Measurements from ENCODE around the gene ILF2.

ILF2 gene

GRCh38 chr1:153628638-153629342 is 42.0 kb downstream of the ILF2 start:
- in situ Hi-C loops (cut with MboI; ENCODE audit: low sequenced_read_pairs) = no loop called here

GRCh38 chr1:153627715-153628626 is 42.8 kb downstream of the ILF2 start, which contains the start of gene S100A1:
S100A1 (plus strand) TSS chr1:153628434; CDS start chr1:153630522, 2,088 bp downstream.
- in situ Hi-C loops (cut with MboI; ENCODE audit: low sequenced_read_pairs) = no loop called here

DNA sequence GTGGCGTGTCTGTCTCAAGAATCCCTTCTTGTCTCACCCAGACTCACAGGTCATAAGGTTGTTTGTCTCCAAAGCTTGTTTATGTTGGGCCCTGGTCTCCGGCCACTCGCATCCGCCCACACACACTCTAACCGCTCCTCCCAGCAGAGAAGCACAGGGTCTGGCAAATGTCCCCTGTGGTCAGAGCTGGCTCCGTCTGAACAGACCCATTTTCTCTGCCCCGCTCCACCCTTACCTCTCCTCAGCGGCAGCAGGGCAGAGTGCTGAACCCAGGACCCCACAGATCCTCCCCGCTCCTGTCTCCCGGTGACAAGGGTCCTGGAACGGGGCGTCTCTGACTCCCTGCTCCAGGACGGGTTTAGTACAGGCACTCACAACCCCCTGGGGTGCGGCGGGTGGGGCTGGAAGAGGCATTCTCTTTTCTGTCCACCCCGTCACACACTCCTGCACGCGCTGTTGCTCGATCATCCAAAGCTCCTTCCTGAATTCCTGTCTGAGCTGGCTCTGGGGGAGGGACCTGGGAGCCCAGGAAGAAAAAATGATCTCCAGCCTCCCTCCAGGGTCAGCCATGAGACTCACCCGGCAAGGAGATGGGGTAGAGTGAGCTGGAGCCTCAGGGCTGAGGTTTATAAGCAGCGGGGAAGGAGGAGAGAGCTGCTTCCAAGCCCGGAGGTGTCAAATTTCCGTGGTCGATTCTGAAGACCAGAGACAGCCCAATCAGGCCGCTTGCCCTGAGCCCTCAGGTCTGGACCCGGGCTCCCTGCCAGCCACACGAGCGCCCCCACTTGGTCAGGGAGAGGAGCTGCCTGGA is 43.7 kb downstream of the ILF2 start, which contains the start of gene S100A13:
Gene S100A13 (minus strand): TSS at position 602 of the 811 bp plus-strand sequence. CDS start 1,033 bp downstream, outside the sequence.
- in situ Hi-C loops (cut with MboI; ENCODE audit: low sequenced_read_pairs) = no loop called here

DNA sequence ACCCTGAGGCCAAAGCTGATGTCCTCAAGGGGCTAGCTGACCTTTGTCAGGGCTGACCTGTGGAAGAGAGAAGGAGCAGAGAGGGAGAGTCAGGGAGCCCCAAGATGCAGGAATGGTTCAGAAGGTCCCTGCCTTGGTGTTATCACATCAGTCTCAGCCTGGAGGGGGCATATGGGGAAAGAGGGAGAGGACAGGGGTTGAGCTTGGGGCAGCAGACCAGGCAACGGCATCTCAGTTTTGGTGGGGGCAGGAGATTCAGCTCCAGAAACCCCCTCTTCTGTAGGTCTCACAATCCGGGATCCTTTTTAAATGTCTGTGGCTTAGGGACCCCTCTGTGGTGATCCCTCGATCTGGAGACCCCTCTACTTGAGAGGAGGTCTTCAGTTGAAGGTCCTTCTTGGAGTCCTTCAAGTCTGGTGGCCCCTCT is 44.3 kb downstream of the ILF2 start:
- in situ Hi-C loops (cut with MboI; ENCODE audit: low sequenced_read_pairs) = no loop called here

DNA sequence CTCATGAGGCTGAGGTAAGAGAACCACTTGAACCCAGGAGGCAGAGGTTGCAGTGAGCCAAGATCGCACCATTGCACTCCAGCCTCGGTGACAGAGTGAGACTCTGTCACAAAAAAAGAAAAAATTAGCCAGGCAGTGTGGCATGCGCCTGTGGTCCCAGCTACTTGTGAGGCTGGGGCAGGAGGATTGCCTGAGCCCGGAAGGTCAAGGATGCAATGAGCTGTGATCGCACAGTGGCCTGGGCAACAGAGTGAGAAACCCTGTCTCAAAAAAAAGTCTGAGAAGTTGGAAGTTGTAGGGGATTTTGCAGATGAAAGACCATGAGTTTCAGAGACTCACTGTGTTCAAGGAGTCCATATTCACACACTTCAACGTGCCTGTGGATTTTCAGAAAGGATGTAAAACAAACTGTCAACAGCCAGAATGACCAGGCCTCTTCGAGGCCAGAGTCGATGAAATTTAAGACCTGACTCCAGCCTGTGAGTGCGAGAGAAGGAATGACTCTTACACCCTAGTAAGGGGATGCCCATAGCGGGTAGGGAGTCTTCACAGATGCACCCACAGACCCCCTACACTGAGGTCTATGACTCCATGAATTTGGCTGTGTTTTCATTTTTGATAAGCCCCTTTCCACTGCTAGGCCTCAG is 45.7 kb downstream of the ILF2 start:
- in situ Hi-C loops (cut with MboI; ENCODE audit: low sequenced_read_pairs) = no loop called here

- in situ Hi-C loops (cut with MboI; ENCODE audit: low sequenced_read_pairs) = no loop called here
Measured at GRCh38 chr1:153623101-153623500, 47.7 kb downstream of the ILF2 start.

DNA sequence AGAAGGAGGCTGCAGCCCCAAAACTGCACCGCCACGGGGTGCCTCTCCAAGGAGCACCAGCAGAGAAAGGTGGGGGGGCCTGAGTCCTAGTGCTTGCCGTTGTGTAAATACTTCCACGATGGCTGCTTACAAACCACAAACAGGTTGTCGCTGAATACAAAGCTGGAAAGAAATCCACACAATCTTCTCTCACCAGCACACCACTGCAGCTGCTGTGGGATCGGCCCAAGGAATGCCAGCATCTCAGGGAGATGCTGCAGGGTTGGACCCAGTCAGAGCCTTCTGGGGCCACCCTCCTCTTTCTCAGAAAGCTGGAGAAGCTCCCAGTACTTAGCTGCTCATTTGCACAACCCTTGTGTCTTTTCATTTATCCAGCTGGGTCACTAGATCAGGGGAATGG is 51.6 kb downstream of the ILF2 start:
- in situ Hi-C loops (cut with MboI; ENCODE audit: low sequenced_read_pairs) = no loop called here

DNA sequence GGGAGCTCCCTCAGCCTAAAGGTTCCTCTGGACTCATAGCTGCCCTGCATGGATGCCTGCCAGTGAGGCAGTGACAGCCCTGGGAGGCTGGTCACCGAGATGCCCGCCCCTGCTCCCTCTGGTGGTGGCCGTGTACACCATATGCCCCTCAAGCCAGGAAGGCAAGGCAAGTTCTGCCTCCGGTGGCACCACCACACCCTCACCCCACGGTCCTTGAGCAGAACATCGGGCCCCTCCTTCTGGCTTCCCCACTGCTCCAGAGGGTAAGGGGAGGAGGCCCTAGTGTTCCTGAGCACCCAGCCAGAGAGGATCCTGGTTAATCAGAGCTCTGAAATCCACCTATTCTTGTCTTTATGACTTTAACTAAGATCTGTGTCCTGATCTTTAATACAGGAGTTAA is 53.1 kb downstream of the ILF2 start:
- in situ Hi-C loops (cut with MboI; ENCODE audit: low sequenced_read_pairs) = no loop called here

DNA sequence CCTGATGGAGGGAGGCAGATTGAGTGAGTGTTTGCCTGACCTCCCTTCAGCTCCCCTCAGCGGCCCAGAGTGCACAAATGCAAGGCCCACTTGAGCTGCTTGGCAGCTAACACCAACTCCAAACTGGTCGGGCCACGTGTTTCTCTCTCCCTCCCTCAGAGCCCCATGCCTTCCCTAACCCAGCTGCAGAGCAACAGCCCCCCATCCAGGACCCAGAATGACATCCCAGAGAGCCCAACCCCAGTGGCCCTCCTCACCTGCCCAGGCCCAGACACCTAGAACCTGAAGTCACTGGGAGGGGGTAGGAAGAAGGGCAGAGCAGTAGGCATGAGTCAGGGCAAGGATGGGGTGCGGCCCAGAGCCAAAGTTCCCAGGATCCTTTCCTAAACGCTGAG is 53.9 kb downstream of the ILF2 start:
- in situ Hi-C loops (cut with MboI; ENCODE audit: low sequenced_read_pairs) = no loop called here

- in situ Hi-C loops (cut with MboI; ENCODE audit: low sequenced_read_pairs) = no loop called here
Measured at GRCh38 chr1:153616144-153616916, 54.5 kb downstream of the ILF2 start, which contains the start of gene S100A14. S100A14 (minus strand) TSS chr1:153616325; CDS start chr1:153615858, 467 bp downstream.

DNA sequence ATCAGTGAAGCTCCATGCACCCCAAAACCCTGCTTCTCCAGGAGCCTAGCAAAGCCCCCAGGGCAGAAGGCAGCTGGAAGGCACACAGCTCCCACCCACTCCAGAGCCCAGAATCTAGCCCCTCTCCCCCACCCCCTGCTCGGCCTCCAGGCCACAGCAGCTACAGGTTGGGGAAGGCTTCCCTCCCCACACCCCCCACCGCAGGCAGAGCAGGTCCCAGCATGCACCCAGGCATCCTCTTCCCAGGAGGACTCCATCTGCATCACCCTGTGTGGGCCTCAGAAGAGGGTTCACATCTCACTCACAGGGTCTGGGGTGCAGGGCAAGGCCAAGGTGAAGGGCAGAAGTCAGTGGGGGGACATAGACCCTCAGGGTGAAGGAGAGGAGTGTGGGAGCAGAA is 55.4 kb downstream of the ILF2 start:
- in situ Hi-C loops (cut with MboI; ENCODE audit: low sequenced_read_pairs) = no loop called here

GRCh38 chr1:153614906-153615305 is 55.9 kb downstream of the ILF2 start:
- in situ Hi-C loops (cut with MboI; ENCODE audit: low sequenced_read_pairs) = no loop called here

DNA sequence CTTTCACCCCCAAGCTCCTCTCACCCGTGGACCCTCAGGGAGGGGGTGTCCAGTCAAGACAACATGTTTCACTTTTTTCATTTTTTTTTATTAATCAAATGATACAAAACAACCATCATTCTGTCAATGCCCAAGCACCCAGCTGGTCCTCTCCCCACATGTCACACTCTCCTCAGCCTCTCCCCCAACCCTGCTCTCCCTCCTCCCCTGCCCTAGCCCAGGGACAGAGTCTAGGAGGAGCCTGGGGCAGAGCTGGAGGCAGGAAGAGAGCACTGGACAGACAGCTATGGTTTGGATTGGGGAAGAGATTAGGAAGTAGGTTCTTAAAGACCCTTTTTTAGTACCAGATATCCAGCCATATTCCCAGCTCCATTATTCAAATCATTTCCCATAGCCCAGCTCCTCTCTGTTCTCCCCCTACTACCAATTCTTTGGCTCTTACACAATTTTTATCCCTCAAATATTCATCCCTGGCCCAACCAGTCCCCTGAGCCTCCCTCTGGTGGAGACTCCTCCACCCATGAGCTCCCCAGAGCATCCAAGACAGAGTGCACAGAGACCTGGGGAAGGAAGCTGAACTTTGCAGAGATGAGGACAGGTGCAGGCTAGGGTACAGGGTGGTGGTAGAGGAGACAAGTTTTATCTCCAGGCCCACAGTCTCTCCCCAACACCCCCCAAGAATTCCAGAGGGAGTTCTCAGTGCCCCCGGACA is 56.4 kb downstream of the ILF2 start:
- in situ Hi-C loops (cut with MboI; ENCODE audit: low sequenced_read_pairs) = no loop called here

DNA sequence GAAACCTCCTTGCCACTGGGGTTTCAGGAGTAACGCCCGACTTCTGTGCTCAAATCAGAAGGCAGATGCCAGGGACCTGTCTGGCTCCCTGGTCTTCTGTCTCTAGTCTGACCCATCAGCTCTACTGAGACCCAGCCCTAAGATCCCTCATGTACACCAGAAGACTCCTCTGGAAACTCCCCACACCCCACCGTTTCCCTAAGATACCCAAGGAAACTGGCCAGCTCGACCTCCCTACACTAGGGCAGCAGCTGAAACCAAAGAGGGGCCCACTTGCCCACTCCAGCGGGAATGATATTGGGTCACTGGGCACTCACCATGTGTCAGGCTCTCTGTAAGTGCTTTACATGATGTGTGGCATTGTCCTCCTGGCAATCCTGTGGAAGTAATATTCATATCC is 57.4 kb downstream of the ILF2 start:
- in situ Hi-C loops (cut with MboI; ENCODE audit: low sequenced_read_pairs) = no loop called here

DNA sequence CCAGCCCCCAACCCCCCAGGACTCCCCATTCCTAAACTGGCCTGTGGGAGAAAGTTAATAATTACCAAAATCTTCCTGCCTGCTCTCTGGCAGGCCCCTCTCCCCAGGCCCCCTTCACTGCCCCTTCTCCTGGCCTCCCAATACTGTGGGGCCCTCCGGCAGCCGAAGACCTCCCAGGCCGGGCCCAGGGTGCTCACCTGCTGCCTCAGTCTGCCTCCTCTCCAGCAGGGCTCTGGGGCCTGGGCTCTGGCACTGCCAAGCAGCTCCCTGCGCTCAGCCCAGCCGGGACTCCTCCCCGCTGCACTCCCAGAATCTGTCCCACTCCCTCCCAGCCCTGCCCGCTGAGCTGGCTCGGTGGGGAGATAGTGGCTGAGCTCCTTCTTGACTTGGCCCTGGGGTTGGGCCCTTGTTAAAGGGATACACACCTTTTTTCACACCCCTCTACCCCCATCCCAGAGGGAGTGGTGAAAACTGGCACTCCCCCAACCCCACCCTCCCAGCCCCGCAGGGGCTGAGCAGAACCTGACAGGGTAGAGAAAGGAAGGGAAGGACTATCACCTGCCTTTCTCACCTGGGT is 58.0 kb downstream of the ILF2 start, which contains the start of gene S100A16:
Gene S100A16 (minus strand): TSS at position 383 of the 577 bp plus-strand sequence. CDS start 4,986 bp downstream, outside the sequence.
- in situ Hi-C loops (cut with MboI; ENCODE audit: low sequenced_read_pairs) = no loop called here

GRCh38 chr1:153612111-153612754 is 58.6 kb downstream of the ILF2 start:
- in situ Hi-C loops (cut with MboI; ENCODE audit: low sequenced_read_pairs) = no loop called here
